GM23338 (cell line): Measurements from ENCODE around the gene PSMG1.

Experiments
- ZNF114 ChIP-seq: fragments of 250-450 bp; sonication (Bioruptor Pico); IDR thresholded peaks from 2 replicates; pipeline ENCODE4 v1.5.0; 2020; ENCODE audit warnings: mild to moderate bottlenecking, moderate library complexity
- TF ChIP-seq, protein P1 (sequence below), 2 experiments: fragments of 200-600 bp in 1 of 2; sonication (generic) in 1 of 2; conservative IDR thresholded peaks; 2 replicates each; pipeline versions ENCODE4 v1.5.1 to v1.6.1; 2016 to 2017; ENCODE audit warnings: antibody characterized with exemption in 2 of 2, low read depth in 2 of 2, mild to moderate bottlenecking in 2 of 2, moderate library complexity in 1 of 2

DNA sequence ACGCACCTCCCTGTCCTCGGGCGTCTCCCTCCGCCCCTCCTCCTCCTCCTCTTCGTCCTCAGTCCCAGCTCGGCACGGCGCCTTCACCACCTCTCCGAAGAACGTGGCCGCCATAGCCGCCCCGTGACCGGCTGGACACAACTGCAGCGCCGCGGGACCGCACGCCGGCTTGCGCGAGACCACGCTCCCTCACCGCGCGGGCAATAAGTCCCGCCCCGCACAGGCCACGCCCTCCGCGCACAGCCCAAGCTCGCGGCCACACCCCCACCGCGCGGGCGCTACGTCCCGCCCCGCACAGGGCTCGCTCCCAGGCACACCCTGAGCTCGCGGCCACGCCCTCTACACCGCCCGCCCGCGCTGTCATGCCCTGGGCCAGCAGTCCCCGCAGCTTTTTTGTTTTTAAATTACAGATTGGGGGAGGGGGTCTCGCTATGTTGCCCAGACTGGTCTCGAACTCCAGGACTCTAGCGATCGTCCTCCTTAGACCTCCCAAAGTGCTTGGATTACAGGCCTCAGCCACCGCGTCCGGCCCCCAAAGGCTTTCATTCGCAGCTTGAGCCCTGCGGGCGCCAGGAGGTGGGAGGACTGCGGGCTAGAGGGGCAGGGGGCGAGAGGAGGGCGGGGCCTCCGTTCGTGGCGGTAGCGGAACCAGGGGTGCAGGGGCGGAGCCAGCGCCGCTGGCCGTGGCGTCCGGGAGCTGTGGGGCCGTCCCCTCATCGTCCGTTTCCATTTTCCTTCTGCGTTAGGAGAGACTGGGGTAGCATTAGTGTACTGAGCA, at the start of gene PSMG1:
- TF ChIP-seq, protein P1, sequence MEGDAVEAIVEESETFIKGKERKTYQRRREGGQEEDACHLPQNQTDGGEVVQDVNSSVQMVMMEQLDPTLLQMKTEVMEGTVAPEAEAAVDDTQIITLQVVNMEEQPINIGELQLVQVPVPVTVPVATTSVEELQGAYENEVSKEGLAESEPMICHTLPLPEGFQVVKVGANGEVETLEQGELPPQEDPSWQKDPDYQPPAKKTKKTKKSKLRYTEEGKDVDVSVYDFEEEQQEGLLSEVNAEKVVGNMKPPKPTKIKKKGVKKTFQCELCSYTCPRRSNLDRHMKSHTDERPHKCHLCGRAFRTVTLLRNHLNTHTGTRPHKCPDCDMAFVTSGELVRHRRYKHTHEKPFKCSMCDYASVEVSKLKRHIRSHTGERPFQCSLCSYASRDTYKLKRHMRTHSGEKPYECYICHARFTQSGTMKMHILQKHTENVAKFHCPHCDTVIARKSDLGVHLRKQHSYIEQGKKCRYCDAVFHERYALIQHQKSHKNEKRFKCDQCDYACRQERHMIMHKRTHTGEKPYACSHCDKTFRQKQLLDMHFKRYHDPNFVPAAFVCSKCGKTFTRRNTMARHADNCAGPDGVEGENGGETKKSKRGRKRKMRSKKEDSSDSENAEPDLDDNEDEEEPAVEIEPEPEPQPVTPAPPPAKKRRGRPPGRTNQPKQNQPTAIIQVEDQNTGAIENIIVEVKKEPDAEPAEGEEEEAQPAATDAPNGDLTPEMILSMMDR (conservative IDR thresholded peaks at IDR 0.05; ENCODE audit: low read depth in 2 of 2) = no peak
- no peak for TF ChIP-seq ZNF114
